HFF-Myc (cell line): ENCODE measurements around the gene MAPKBP1.
"Not testable (repeated sequence)": the region's sequence is repeated elsewhere in the genome, so short reads cannot be mapped to it uniquely, and the experiment has no call there.

ENCODE experiments used
- DNase-seq: peaks from one replicate; pipeline ENCODE4 v3.0.0-alpha.2; 2011; ENCODE audit warnings: low read depth; ENCODE audit errors: extremely low read depth
- H3K4me3 ChIP-seq: replicated peaks from 2 replicates; pipeline ENCODE4 v1.5.1; 2011; ENCODE audit warnings: low read depth, mild to moderate bottlenecking, control low read depth, low read length
- CTCF ChIP-seq: IDR thresholded peaks from 2 replicates; pipeline ENCODE4 v1.5.1; 2012; ENCODE audit warnings: mild to moderate bottlenecking, low read depth, low read length, control low read depth; ENCODE audit errors: missing control alignments

The MAPKBP1 gene

GRCh38 chr15:41774062-41774881, at the start of gene MAPKBP1:
Gene MAPKBP1, plus strand, starts transcription at chr15:41774484. Its CDS starts 792 bp downstream, at chr15:41775276.
- H3K4me3 ChIP-seq = peak within 1 kb of the TSS; percentile 56
- peak; percentile 78 for TF ChIP-seq CTCF
- DNase-seq = peak; percentile 95

- no peak for DNase-seq
- TF ChIP-seq CTCF = no peak
- H3K4me3 ChIP-seq = no peak overlapping the region
Observed at GRCh38 chr15:41727143-41727542, 47.1 kb upstream of the MAPKBP1 start.

GRCh38 chr15:41728061-41728460, 46.2 kb upstream of the MAPKBP1 start:
- H3K4me3 ChIP-seq, DNase-seq: not testable (repeated sequence)

- no peak for TF ChIP-seq CTCF
- no peak overlapping the region for H3K4me3 ChIP-seq
- DNase-seq = no peak
Observed at GRCh38 chr15:41730543-41730942, 43.7 kb upstream of the MAPKBP1 start.

- TF ChIP-seq CTCF = no peak
- H3K4me3 ChIP-seq = no peak overlapping the region
- no peak for DNase-seq
Observed at GRCh38 chr15:41732483-41732882, 41.8 kb upstream of the MAPKBP1 start.

- DNase-seq = no peak
- no peak for TF ChIP-seq CTCF
Observed at GRCh38 chr15:41734079-41734478, 40.2 kb upstream of the MAPKBP1 start.

GRCh38 chr15:41735046-41735445, 39.2 kb upstream of the MAPKBP1 start:
- H3K4me3 ChIP-seq = no peak overlapping the region
- DNase-seq = no peak
- TF ChIP-seq CTCF = no peak

More at GRCh38 chr15:41734079-41734478, 40.2 kb upstream of the MAPKBP1 start:
- H3K4me3 ChIP-seq = no peak overlapping the region

GRCh38 chr15:41735492-41735891, 38.8 kb upstream of the MAPKBP1 start:
- H3K4me3 ChIP-seq, DNase-seq: not testable (repeated sequence)
